Sigmoid colon (tissue), 7 donors: Measurements from ENCODE around the gene PZP. TPM values are rescaled to one million over a fixed set of nuclear protein-coding genes. Genes with fewer than 3 reads are reported as not detected.
"Not testable (repeated sequence)": the region's sequence is repeated elsewhere in the genome, so short reads cannot be mapped to it uniquely, and the experiment has no call there.

Source experiments
- DNase-seq: peaks from one replicate; pipeline ENCODE4 v3.0.0-alpha.2; 2019
- H3K27ac ChIP-seq, 4 donors: fragments of 200-600 bp; sonication (generic); one replicate each; pipeline ENCODE4 v1.5.1; 2016 to 2019; ENCODE audit warnings: mild to moderate bottlenecking in 1 of 4
- H3K27me3 ChIP-seq, 3 donors: fragments of 200-600 bp; sonication (generic); one replicate each; pipeline ENCODE4 v1.5.1; 2019; ENCODE audit warnings: mild to moderate bottlenecking in 1 of 3
- H3K36me3 ChIP-seq, 4 donors: fragments of 200-600 bp; sonication (generic); one replicate each; pipeline ENCODE4 v1.5.1; 2016 to 2019
- H3K4me1 ChIP-seq, 4 donors: fragments of 200-600 bp; sonication (generic); one replicate each; pipeline ENCODE4 v1.5.1; 2017 to 2019
- H3K4me3 ChIP-seq, 4 donors: fragments of 200-600 bp; sonication (generic); one replicate each; pipeline ENCODE4 v1.5.1; 2017 to 2019; ENCODE audit warnings: mild to moderate bottlenecking in 2 of 4, moderate library complexity in 1 of 4
- H3K9me3 ChIP-seq, 4 donors: fragments of 200-600 bp in 3 of 4; sonication (generic) in 3 of 4; one replicate each; pipeline versions ENCODE4 v1.5.1 to v1.6.1; 2013 to 2019
- CTCF ChIP-seq, 4 experiments: fragments of 450-650 bp in 3 of 4; fragments of 200-600 bp in 1 of 4; IDR thresholded peaks; one replicate each; pipeline ENCODE4 v1.5.1; 2016 to 2019; ENCODE audit warnings: antibody characterized with exemption in 4 of 4, mild to moderate bottlenecking in 3 of 4, moderate library complexity in 2 of 4
- EP300 ChIP-seq, 4 donors: sonication (generic); formaldehyde crosslinking; IDR thresholded peaks; one replicate each; pipeline ENCODE4 v1.6.1; 2017; ENCODE audit warnings: antibody characterized with exemption in 4 of 4
- POLR2A ChIP-seq, 2 donors: fragments of 450-650 bp; IDR thresholded peaks; one replicate each; pipeline ENCODE4 v1.6.1; 2016; ENCODE audit warnings: antibody characterized with exemption in 2 of 2, mild to moderate bottlenecking in 2 of 2, moderate library complexity in 2 of 2
- POLR2AphosphoS5 ChIP-seq, 4 donors: sonication (generic); formaldehyde crosslinking; IDR thresholded peaks; one replicate each; pipeline ENCODE4 v1.6.1; 2017; ENCODE audit warnings: antibody characterized with exemption in 4 of 4
- WGBS, 2 donors: extraction: QIAGEN DNeasy Blood & Tissue Kit; methylation state at CpG; one replicate each; pipeline ENCODE4 v1.1.7; 2013; 5-methylcytosine and 5-hydroxymethylcytosine counted together
- intact Hi-C: fragments of 100-400 bp; cut with DNase I; formaldehyde crosslinking; loops from one replicate; pipeline ENCODE4 v1.15.1; 2023
- polyA plus RNA-seq, 3 donors: library from polyadenylated mRNA; stranded (reverse); fragments of 200-250 nt; gene quantifications; one replicate each; pipeline ENCODE4 v1.2.3, GENCODE V29; 2013
- total RNA-seq, 4 donors: library from RNA; depleted of rRNA; stranded (reverse); fragments of >200 nt; gene quantifications; one replicate each; pipeline ENCODE4 v1.1.0, GENCODE V29; 2016
- donor health status: healthy with polysubstance abuse.
- donor health status: Bipolar disorder and iron deficiency.
- donor health status: healthy.

The PZP gene
- total and polyA plus RNA-seq, 7 donors, result 0.07 to 0.28 TPM; not detected in 5

GRCh38 chr12:9243999-9244649 is 35.9 kb upstream of the PZP start:
- TF ChIP-seq POLR2A (IDR thresholded peaks at IDR 0.05), result no peak
- TF ChIP-seq EP300 (IDR thresholded peaks at IDR 0.05), result no peak
- no peak for TF ChIP-seq CTCF (IDR thresholded peaks at IDR 0.05)
- TF ChIP-seq POLR2AphosphoS5 (IDR thresholded peaks at IDR 0.05), result no peak
- Histone ChIP-seq H3K4me3 (no peak overlapping the region), H3K27ac (no peak overlapping the region), H3K9me3 (no peaks in the 10 kb centered on the region), H3K36me3 (no peaks in the 10 kb centered on the region), H3K27me3 (no peaks in the 10 kb centered on the region), H3K4me1 (no peaks in the 10 kb centered on the region)
- DNase-seq, result no peak
- intact Hi-C loops, result no loop called here
- 21 to 52% methylated on average over 1 of the region's 1 CpG for WGBS, 2 donors

GRCh38 chr12:9241301-9241700 is 33.1 kb upstream of the PZP start:
- no peak for TF ChIP-seq POLR2A (IDR thresholded peaks at IDR 0.05)
- no peak for TF ChIP-seq EP300 (IDR thresholded peaks at IDR 0.05)
- no peak for TF ChIP-seq POLR2AphosphoS5 (IDR thresholded peaks at IDR 0.05)
- no peak for TF ChIP-seq CTCF (IDR thresholded peaks at IDR 0.05)
- intact Hi-C loops, result no loop called here
- Histone ChIP-seq H3K27ac (no peak overlapping the region), H3K27me3 (no peaks in the 10 kb centered on the region), H3K36me3 (no peaks in the 10 kb centered on the region), H3K9me3 (no peaks in the 10 kb centered on the region), H3K4me3 (no peak overlapping the region), H3K4me1 (no peaks in the 10 kb centered on the region)
- 78 to 90% methylated on average over 3 of the region's 3 CpGs for WGBS, 2 donors
- DNase-seq, result no peak

- DNase-seq, result no peak
- intact Hi-C loops, result no loop called here
- TF ChIP-seq EP300 (IDR thresholded peaks at IDR 0.05) (no peak), POLR2A (IDR thresholded peaks at IDR 0.05) (no peak), POLR2AphosphoS5 (IDR thresholded peaks at IDR 0.05) (no peak), CTCF (IDR thresholded peaks at IDR 0.05) (no peak)
- no peaks in the 10 kb centered on the region for H3K27me3 ChIP-seq
- no peaks in the 10 kb centered on the region for H3K9me3 ChIP-seq
- no peaks in the 10 kb centered on the region for H3K36me3 ChIP-seq
- no peaks in the 10 kb centered on the region for H3K4me1 ChIP-seq
- H3K4me3 ChIP-seq, result peak overlapping the region in 2 of 4 donors; percentile 34 to 35
- H3K27ac ChIP-seq, result peak overlapping the region in 3 of 4 donors; percentile 26 to 39 (median 36)
- 85 to 93% methylated on average over 5 of the region's 5 CpGs for WGBS, 2 donors
These were observed 32.6 kb upstream of the PZP start for GRCh38 chr12:9240776-9241175.

- intact Hi-C loops, H3K36me3 ChIP-seq, DNase-seq, H3K9me3 ChIP-seq, H3K4me1 ChIP-seq, H3K27me3 ChIP-seq: not testable (repeated sequence)
- 29 to 35% methylated on average over 29 to 31 of the region's 33 CpGs for WGBS, 2 donors
- Histone ChIP-seq H3K4me3 (peak overlapping the region; percentile 2 to 43 (median 34)), H3K27ac (peak overlapping the region; percentile 26 to 39 (median 35))
These were observed 31.9 kb upstream of the PZP start for GRCh38 chr12:9240004-9240635.

GRCh38 chr12:9237286-9237685 is 29.1 kb upstream of the PZP start:
- DNase-seq, result no peak
- TF ChIP-seq POLR2AphosphoS5 (IDR thresholded peaks at IDR 0.05), result no peak
- Histone ChIP-seq H3K27me3 (no peaks in the 10 kb centered on the region), H3K27ac (no peak overlapping the region), H3K4me3 (no peak overlapping the region), H3K36me3 (no peaks in the 10 kb centered on the region), H3K4me1 (no peaks in the 10 kb centered on the region), H3K9me3 (no peaks in the 10 kb centered on the region)
- intact Hi-C loops, result no loop called here
- 69 to 90% methylated on average over 1 of the region's 1 CpG for WGBS, 2 donors
